Esophagus muscularis mucosa (tissue), 4 donors: Measurements from ENCODE around the gene C17orf67. TPM values are rescaled to one million over a fixed set of nuclear protein-coding genes. Genes with fewer than 3 reads are reported as not detected.

Experiments used
- DNase-seq: peaks from one replicate; pipeline ENCODE4 v3.0.0-alpha.2; 2017; ENCODE audit errors: extremely low spot score
- H3K27ac ChIP-seq, 4 donors: fragments of 200-600 bp; sonication (generic); replicated peaks in 1 of 4; 1 replicate in 3 of 4; 2 replicates in 1 of 4; pipeline ENCODE4 v1.5.1; 2016 to 2019; ENCODE audit warnings: mild to moderate bottlenecking in 1 of 4
- H3K27me3 ChIP-seq, 4 donors: fragments of 200-600 bp; sonication (generic); one replicate each; pipeline versions ENCODE4 v1.5.1 to v1.6.0; 2016 to 2019
- H3K36me3 ChIP-seq, 4 donors: fragments of 200-600 bp; sonication (generic); one replicate each; pipeline ENCODE4 v1.5.1; 2016 to 2019
- H3K4me1 ChIP-seq, 4 donors: fragments of 200-600 bp; sonication (generic); one replicate each; pipeline ENCODE4 v1.5.1; 2016 to 2019
- H3K4me3 ChIP-seq, 4 donors: fragments of 200-600 bp; sonication (generic); 1 replicate in 2 of 4; 2 replicates in 2 of 4; pipeline ENCODE4 v1.5.1; 2016 to 2019; ENCODE audit warnings: mild to moderate bottlenecking in 4 of 4, moderate library complexity in 1 of 4
- H3K9me3 ChIP-seq, 4 donors: fragments of 200-600 bp; sonication (generic); 1 replicate in 3 of 4; 2 replicates in 1 of 4; pipeline ENCODE4 v1.5.1; 2016 to 2019
- CTCF ChIP-seq, 3 experiments: fragments of 200-600 bp in 2 of 3; fragments of 450-650 bp in 1 of 3; sonication (generic) in 2 of 3; IDR thresholded peaks; one replicate each; pipeline ENCODE4 v1.5.1; 2017 to 2019; ENCODE audit warnings: antibody characterized with exemption in 3 of 3, mild to moderate bottlenecking in 2 of 3, moderate library complexity in 1 of 3
- EP300 ChIP-seq: sonication (generic); formaldehyde crosslinking; IDR thresholded peaks from one replicate; pipeline ENCODE4 v1.6.1; 2017; ENCODE audit warnings: antibody characterized with exemption
- POLR2A ChIP-seq: fragments of 450-650 bp; IDR thresholded peaks from one replicate; pipeline ENCODE4 v1.6.1; 2017; ENCODE audit warnings: antibody characterized with exemption, moderate library complexity, mild to moderate bottlenecking, low read depth
- POLR2AphosphoS5 ChIP-seq, 2 donors: sonication (generic); formaldehyde crosslinking; IDR thresholded peaks; one replicate each; pipeline ENCODE4 v1.6.1; 2017; ENCODE audit warnings: antibody characterized with exemption in 2 of 2
- WGBS: methylation state at CpG from one replicate; pipeline ENCODE4 v1.1.5; 2018; 5-methylcytosine and 5-hydroxymethylcytosine counted together
- intact Hi-C: fragments of 100-400 bp; cut with DNase I; formaldehyde crosslinking; loops from one replicate; pipeline ENCODE4 v1.15.1; 2023
- total RNA-seq, 4 donors: library from RNA; depleted of rRNA; stranded (reverse); fragments of >200 nt; gene quantifications; one replicate each; pipeline versions ENCODE4 v1.1.0 to v1.2.1, GENCODE V29; 2016

Gene C17orf67
- total RNA-seq, 4 donors from 2014 or later: 0.83 to 4.3 (median 3.6) TPM

DNA sequence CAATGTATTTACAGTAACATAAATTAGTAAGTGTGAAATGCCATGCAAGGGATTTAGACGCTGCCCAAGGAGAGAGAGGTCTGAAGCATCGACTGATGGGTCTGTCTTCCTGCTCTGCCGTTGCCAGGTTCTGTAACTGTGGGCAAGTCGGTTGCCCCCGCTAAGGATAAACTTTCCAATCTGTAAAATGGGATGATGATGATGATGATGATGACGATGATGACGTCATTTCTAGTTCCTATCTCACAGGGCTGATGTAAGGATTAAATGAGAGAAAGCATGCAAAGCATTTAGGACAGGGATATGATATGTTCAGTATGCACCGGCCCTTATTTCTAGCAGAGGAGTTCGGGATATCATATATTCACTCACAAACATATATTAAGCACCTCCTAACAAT is 54.8 kb downstream of the C17orf67 start:
- TF ChIP-seq CTCF (IDR thresholded peaks at IDR 0.05) (no peak), POLR2A (no peak)
- Histone ChIP-seq H3K9me3 (no peaks in the 10 kb centered on the region), H3K4me3 (no peak overlapping the region), H3K36me3 (no peaks in the 10 kb centered on the region), H3K27ac (no peak overlapping the region), H3K27me3 (peaks cover 0 to 23% (median 0%) of the 10 kb centered on the region in 4 donors), H3K4me1 (peaks cover 6 to 12% (median 9%) of the 10 kb centered on the region in 4 donors)
- no peak for DNase-seq
- 85% methylated on average over 9 of the region's 9 CpGs for WGBS
- intact Hi-C loops: no loop called here

GRCh38 chr17:56777859-56778258 is 55.9 kb downstream of the C17orf67 start:
- intact Hi-C loops: no loop called here
- no peak overlapping the region for H3K4me3 ChIP-seq
- no peak overlapping the region for H3K27ac ChIP-seq
- no peak for DNase-seq
- H3K36me3 ChIP-seq: no peaks in the 10 kb centered on the region
- 82% methylated on average over 7 of the region's 7 CpGs for WGBS
- no peak for TF ChIP-seq CTCF (IDR thresholded peaks at IDR 0.05)
- no peak for TF ChIP-seq POLR2A
- TF ChIP-seq EP300: no peak
- TF ChIP-seq POLR2AphosphoS5 (IDR thresholded peaks at IDR 0.05): no peak
- H3K9me3 ChIP-seq: no peaks in the 10 kb centered on the region
- H3K4me1 ChIP-seq: peaks cover 6 to 12% (median 9%) of the 10 kb centered on the region in 4 donors
- peaks cover 0 to 23% (median 0%) of the 10 kb centered on the region in 4 donors for H3K27me3 ChIP-seq

DNA sequence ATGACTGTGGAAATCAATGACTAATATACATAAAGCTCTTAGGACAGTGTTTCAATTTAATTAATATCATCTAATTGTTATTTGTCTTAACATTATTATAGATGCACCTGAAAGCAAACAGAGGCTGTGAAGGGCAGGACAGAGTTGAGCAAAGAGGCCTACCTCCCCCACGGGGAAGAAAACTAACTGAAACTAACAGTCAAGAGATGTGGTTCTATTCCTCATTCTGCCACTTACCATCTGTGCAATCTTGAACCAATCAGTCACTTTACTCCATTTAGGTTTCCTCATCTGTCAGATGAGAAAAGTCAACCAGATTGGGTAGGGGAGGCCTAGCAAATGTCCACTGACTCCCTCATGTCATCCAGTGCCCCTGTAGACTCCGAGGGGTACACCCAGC is 59.1 kb downstream of the C17orf67 start:
- Histone ChIP-seq H3K4me3 (no peak overlapping the region), H3K27me3 (peaks cover 0 to 18% (median 0%) of the 10 kb centered on the region in 4 donors), H3K4me1 (peaks cover 1 to 3% (median 2%) of the 10 kb centered on the region in 4 donors), H3K9me3 (no peaks in the 10 kb centered on the region), H3K27ac (no peak overlapping the region), H3K36me3 (no peaks in the 10 kb centered on the region)
- DNase-seq: no peak
- WGBS: 83% methylated on average over 2 of the region's 2 CpGs
- TF ChIP-seq EP300 (no peak), POLR2A (no peak), CTCF (IDR thresholded peaks at IDR 0.05) (no peak), POLR2AphosphoS5 (IDR thresholded peaks at IDR 0.05) (no peak)
- intact Hi-C loops: no loop called here

DNA sequence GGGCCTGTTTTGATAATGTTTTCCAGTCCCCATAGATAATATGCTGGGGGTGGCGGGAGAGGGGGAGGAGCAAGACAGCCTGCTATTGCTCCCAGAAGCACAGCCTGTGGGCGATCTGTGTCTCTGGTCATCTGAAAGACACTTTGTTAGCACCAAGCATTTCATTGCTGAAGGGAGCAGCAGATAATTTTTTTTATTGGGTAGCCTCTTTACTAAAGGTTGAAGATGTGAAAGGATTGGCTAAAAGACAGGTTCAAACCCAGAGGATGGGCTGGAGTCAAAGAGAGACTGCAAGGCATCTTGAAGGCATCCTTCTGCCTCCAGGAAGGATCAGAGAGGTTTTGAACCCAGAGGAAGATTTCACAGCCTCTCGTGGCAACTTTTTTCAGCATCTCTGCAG is 60.6 kb downstream of the C17orf67 start:
- 85% methylated on average over 3 of the region's 3 CpGs for WGBS
- no peak overlapping the region for H3K27ac ChIP-seq
- intact Hi-C loops: no loop called here

More for the DNA sequence above, 60.6 kb downstream of the C17orf67 start:
- Histone ChIP-seq H3K9me3 (no peaks in the 10 kb centered on the region), H3K4me3 (no peak overlapping the region), H3K36me3 (no peaks in the 10 kb centered on the region), H3K4me1 (no peaks in the 10 kb centered on the region), H3K27me3 (peaks cover 0 to 18% (median 0%) of the 10 kb centered on the region in 4 donors)
- no peak for TF ChIP-seq POLR2AphosphoS5 (IDR thresholded peaks at IDR 0.05)
- TF ChIP-seq EP300: no peak
- no peak for TF ChIP-seq CTCF (IDR thresholded peaks at IDR 0.05)
- no peak for TF ChIP-seq POLR2A
- DNase-seq: no peak
